Lung microvascular endothelial cell (primary cell): ENCODE data around the gene USP24. TPM values are rescaled to one million over a fixed set of nuclear protein-coding genes. Genes with fewer than 3 reads are reported as not detected.
A peak's percentile ranks its signal among the peaks of the same experiment; 100 is the strongest.
"Not testable (repeated sequence)": the region's sequence is repeated elsewhere in the genome, so short reads cannot be mapped to it uniquely, and the experiment has no call there.

Experiments
- DNase-seq, 2 donors: peaks; one replicate each; pipeline versions ENCODE4 v3.0.0 to v3.0.0-alpha.2; 2010; ENCODE audit warnings: low read depth in 2 of 2
- total RNA-seq: library from RNA; depleted of rRNA; stranded (reverse); fragments of >200 nt; gene quantifications from 2 replicates; pipeline ENCODE4 v1.2.1, GENCODE V29; 2014

The USP24 gene
- total RNA-seq, 1 donor from 2014 or later: 52.0 TPM

GRCh38 chr1:55124470-55124869 is 90.7 kb downstream of the USP24 start:
- no peak for DNase-seq

GRCh38 chr1:55120538-55120937 is 94.6 kb downstream of the USP24 start:
- DNase-seq: no peak

- peak in 1 of 2 donors; percentile 36 for DNase-seq
Measured at GRCh38 chr1:55118651-55119329, 96.4 kb downstream of the USP24 start.

GRCh38 chr1:55117941-55118340 is 97.2 kb downstream of the USP24 start:
- no peak for DNase-seq

- not testable (repeated sequence) for DNase-seq
Measured at GRCh38 chr1:55109005-55109404, 106.2 kb downstream of the USP24 start.

- DNase-seq: no peak
Measured at GRCh38 chr1:55107101-55107500, 108.1 kb downstream of the USP24 start.

- DNase-seq: no peak
Measured at GRCh38 chr1:55103891-55104290, 111.3 kb downstream of the USP24 start.

GRCh38 chr1:55095095-55095494 is 120.1 kb downstream of the USP24 start:
- no peak for DNase-seq

- no peak for DNase-seq
Measured at GRCh38 chr1:55092475-55092874, 122.7 kb downstream of the USP24 start.

GRCh38 chr1:55089683-55090082 is 125.5 kb downstream of the USP24 start:
- no peak for DNase-seq

- no peak for DNase-seq
Measured at GRCh38 chr1:55088413-55088812, 126.8 kb downstream of the USP24 start.

- no peak for DNase-seq
Measured at GRCh38 chr1:55087439-55087838, 127.7 kb downstream of the USP24 start.

- DNase-seq: no peak
Measured at GRCh38 chr1:55084257-55084656, 130.9 kb downstream of the USP24 start.

- peak; percentile 50 to 77 for DNase-seq
Measured at GRCh38 chr1:55081905-55082296, 133.3 kb downstream of the USP24 start.

GRCh38 chr1:55081188-55081904 is 133.8 kb downstream of the USP24 start:
- DNase-seq: peak; percentile 54 to 61

- no peak for DNase-seq
Measured at GRCh38 chr1:55079651-55080050, 135.5 kb downstream of the USP24 start.

GRCh38 chr1:55078470-55078869 is 136.7 kb downstream of the USP24 start:
- no peak for DNase-seq

GRCh38 chr1:55076356-55076755 is 138.8 kb downstream of the USP24 start:
- no peak for DNase-seq

- no peak for DNase-seq
Measured at GRCh38 chr1:55074455-55074854, 140.7 kb downstream of the USP24 start.

- no peak for DNase-seq
Measured at GRCh38 chr1:55073187-55073916, 141.8 kb downstream of the USP24 start.

- DNase-seq: peak; percentile 58 to 68
Measured at GRCh38 chr1:55071477-55071876, 143.7 kb downstream of the USP24 start.
